GM21529 (cell line): Measurements from ENCODE around the gene DNAJC13.

Experiments used
- ATAC-seq: cut with Tn5 transposase; IDR thresholded peaks from one replicate; pipeline ENCODE4 v1.9.1; 2021; ENCODE audit not compliant: unreplicated experiment

DNAJC13 gene

DNA sequence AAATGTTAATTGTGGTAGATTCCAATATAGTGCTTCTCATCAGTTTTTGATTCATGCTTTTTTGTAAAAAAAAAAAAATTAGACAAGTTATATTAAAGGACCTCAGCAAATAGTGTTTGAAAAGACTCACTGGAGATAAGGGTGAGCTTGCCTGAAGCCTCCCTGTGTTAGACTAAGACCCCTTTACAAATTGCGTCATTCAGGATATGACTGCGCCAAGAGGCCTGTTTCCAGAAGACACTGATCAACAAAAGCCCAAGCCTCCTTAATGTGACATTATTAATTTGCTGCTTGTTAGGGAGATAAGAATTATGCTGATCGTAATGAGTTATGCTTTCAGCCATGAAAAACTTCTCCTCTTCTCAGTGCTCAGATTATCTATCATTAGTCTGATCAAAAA lies 13.0 kb upstream of the DNAJC13 start:
- ATAC-seq, result no peak

DNA sequence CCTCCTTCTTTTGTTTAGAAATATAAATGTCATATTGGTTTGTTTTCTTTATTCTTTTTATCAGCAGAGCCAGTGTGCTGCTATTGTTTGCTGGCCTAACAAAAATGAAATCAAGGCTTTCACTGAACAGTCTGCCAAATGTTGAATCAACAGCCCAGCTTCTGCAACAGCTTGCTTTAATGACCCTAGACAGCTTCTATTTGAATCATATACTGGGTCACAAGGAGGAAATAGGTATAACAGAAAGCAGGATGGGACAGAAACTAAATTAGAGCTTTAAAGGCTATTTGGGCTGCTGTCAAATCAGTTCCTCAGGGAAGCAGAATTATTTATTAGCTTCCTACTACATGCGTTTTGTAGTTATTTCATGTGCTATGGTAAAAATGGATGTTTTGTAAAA lies 12.1 kb upstream of the DNAJC13 start:
- ATAC-seq, result no peak

DNA sequence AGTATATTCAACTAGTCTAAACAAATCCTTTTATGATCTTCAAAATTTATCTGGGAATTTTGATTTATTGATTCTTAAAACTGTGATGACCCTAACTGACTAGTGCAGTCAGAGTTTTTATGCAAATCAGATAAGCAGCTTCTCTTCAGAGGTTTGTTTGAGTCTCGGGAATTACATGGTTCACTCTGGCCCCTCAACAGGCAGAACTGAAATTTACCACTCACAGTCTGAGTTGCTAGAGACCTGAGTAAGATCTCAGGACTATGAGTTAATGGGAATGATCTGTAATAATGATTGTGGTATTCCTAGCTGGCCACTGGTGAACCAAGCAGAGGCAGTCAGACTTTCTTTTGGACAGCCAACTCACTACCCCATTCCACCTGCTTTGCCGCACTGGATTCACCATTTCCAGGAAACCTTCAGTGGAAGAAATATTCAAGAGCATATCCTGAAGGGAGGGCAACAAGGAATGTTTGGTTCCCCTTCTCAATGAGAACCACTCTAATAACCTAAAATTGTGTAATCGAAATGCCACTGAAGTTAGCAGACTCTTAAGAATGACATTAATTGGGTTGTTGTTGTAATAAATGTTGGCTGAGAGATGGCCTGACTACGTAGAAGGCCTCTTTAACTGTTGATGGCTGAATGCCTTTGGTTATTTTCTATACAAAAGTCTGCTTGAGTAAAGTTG lies 11.5 kb upstream of the DNAJC13 start:
- ATAC-seq, result no peak

DNA sequence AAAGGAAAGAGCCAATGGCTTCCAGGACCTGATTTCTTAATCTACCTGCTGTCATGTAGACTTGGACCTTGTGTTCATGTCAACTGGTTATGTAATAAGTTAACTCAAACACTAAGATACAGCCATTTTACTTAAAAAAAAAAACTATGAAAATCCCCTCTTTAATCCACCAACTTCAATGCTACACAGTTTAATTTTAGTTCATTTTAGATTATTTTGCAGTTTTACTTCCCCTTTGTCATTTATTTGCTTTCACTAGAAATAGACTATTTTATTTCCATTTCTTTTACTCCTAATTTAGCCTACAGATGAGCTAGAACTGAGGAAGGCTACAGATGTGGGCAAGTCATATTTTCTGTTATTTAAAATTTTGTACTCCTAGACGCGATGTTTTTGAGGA lies 10.7 kb upstream of the DNAJC13 start:
- ATAC-seq, result no peak

DNA sequence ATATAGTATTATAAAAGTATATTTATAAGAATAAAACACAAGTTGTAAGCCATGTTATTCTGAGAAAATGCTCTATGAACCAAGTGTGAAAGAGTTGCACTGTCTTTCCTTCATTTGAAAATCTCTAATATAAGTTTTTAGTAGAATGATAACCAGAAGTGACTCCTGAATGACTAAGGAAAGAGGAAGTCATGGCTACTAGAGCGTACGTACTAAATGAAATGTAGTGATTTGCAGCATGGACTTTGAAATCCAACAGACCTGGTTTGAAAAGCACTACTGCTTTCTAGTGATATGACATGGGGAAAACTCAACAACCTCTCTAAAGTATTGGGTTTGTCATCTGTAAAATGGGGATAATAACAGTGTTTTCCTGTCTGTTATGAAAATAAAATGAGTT lies 10.3 kb upstream of the DNAJC13 start:
- no peak for ATAC-seq

DNA sequence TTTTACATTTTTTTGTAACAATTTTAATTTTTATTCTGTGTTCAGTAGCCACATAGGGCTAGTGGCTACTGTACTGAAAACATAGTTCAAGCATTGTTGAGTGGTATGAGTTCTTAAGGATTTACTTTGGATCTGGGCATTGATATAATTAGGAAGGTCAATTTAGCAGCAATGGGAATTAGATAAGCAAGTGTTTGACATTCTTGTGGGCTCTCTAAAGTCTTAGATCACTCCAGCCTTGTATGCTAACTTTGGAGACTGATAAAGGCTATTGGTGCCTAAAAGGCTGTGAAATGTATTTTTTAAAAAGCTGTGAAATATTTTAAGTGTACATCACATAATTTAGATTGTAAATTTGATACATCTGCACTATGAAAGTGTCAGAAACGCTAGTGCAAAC lies 2.5 kb upstream of the DNAJC13 start:
- no peak for ATAC-seq

DNA sequence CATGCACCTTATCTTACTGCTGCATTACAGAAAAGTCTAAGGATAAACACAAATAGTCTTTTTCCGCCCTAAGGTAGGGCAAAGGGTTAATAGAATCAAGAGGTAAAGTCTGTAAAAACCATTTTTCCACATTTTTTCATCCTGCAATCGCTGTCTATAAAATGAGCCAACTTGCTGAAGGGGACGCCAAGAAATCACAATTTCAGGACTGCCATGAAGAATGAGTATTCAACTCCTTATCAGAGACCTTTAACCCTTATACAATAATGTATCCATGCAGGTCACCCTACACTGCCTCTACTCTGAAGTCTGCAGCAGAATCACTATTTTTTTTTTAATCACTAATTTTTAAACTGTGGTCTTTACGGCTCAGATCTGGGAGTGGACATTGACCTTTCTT lies 1.1 kb upstream of the DNAJC13 start:
- ATAC-seq, result no peak

DNA sequence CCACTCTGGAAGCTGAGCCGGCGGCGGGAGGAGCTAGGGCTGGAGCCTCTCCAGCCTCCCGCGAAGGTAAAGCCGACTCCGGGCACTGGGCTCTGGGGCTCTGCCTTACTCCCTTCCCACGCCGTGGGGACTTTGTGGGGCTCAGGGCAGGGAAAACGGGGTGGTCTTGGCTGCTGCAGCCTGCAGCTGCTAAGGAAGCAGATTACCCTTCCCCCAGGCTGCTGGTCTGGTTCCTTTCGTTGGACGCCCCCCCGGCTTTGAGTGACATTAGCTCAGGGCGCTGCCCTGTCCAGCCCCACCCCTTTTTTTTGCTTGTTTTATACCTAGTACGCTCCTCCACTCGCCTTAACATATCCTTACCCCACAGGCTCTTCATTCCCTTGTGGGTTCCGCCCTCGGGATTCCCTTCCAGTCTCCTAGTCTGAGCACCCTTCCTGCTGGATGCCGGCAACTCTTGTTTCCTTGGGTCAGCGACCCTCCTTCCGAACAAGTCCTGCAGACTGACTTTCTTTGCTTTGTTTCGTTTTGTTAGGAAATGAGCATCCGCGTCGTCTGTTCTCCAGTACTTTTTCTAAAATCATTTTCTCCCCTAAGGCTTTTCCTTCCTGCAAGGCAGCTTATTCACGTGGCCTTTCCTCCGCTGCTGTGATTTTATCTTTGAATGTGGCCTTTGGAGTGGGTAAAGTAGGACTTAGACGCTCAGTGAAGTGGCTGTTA lies 551 bp downstream of the DNAJC13 start:
- peak; percentile 49 for ATAC-seq

DNA sequence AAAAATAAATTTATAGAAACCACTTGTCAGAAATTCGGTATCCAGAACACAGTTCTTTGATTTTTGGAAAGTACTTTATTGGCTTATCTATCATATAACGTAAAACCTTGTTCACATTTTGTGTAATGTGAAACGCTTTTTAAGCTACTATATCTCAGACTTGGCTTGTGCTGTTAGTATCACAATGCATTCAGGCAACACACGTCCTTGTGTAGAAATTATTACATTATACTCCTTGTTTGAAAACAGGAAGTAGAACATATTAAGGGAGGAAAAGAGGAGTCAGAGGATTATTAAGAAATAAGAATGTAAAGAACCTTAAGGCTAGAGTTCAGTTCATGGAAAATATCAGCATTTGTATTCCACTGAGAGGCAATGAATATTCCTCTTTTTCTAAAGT lies 1.6 kb downstream of the DNAJC13 start:
- ATAC-seq, result no peak

DNA sequence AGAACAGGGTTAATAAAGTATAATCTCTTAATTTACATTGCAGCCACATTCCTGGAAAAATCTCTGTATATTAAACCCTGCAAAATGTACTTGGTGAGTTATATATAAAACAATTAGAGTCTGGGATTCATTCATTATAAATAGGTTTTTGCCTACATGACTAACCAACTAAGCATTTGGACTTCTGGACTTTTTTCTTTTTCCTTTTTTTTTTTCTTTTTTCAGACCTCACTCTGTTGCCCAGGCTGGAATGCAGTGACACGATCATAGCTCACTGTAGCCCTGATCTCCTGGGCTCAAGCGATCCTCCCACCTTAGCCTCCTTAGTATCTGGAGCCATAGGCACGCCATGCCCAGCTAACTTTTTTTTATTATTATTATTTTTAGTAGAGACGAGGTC lies 4.5 kb downstream of the DNAJC13 start:
- ATAC-seq, result no peak

DNA sequence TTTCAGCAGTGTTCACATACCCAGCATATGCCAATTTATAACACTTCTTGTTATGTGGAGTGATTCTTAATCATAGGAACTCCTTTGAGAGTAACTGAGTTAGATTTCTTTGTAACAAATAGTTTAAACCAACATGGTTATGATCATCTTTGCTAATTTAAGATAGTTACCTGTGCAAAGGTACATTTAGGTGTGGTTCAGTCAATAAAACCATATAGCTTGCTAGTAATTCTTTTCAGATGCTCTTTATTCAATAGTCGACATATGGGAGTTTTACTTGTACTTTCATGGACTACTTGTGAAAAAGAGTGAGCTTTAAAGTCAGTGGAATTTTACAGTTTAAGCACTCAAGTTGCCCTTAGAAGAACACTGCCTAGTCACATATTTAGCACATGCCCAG lies 5.2 kb downstream of the DNAJC13 start:
- no peak for ATAC-seq

DNA sequence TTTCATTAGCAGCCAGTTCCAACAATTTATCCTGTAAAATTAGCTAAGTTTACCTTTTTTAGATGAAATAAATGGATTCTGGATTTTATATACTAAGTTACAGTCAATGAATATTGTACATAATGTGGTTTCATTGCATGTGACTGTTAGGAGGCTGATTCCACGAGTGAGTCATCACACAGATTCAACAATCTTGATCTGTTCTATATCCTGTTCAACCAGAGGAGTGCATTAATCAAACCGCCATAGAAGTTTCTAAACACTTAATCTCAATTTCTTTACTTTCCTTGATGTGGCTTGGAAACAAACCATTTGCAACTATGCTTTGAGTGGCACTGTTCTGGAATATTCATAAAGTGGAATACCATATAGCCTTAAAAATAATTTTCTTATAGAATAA lies 15.3 kb downstream of the DNAJC13 start:
- no peak for ATAC-seq

DNA sequence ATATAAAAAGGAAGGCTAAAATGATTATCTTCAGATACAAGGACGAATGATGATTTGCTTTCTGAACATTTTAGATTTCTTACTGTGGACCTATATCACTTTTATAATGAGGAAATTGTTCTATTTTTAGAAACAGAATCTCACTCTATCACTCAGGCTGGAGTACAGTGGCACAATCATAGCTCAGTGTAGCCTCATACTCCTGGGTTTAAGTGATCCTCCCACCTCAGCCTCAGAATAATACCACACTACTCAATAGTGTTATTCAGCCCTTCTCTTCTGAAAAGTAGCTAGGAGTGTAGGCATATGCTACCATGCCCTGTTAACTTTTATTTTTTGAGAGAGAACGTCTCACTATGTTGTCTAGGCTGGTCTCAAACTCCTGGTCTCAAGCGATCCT lies 15.8 kb downstream of the DNAJC13 start:
- no peak for ATAC-seq

DNA sequence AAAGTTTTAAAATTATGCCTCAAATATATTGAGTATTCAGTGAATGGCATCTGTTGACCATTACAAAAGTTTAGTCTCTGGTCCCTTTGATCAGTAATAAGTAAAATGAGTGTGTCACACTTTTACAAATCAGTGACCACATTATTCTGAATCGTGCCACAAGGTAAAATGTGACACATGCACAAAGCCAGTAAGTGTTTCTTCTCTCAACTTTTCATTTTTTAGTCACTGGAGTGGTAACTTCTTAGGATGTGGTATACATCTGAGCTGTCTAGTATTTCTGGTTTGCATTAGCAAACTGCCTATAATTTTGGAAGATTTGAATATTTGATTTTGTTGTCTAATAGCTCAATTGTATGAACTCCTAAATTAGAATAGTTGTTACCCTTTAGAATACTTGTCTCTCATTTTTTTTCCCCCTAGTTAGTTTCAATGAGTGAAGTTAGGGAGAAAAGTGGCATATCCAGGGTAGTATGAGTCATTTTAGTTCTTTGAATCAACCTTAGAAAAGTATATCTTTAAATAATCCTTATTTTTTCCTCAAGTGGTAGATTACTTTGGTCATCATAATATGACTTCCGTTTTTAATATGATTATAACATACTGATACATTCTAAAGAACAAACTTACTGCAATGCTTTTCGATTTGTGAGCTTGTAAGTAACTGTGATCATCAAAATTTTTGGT lies 18.1 kb downstream of the DNAJC13 start:
- ATAC-seq, result no peak

DNA sequence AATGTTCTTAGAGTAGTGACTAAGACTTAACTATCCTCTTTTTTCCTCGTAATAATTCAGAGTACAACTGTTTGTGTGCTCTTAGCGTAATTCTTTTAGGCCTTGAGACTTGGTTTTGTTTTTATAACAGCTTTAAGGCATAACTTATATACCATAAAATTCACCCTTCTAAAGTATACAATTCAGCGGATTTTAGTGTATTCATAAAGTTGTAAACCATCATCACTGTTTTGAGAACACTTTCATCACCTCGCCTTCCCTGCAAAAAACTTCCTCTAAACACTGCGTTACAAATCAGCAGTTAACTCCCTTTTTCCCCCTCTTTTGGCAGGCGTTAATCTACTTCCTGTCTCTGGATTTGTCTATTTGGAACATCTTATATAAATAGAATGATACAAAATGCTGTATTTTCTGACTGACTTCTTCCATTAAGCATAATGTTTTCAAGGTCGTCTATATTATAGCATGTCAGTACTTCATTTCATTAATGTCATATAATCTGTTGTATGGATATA lies 18.7 kb downstream of the DNAJC13 start:
- ATAC-seq, result no peak

DNA sequence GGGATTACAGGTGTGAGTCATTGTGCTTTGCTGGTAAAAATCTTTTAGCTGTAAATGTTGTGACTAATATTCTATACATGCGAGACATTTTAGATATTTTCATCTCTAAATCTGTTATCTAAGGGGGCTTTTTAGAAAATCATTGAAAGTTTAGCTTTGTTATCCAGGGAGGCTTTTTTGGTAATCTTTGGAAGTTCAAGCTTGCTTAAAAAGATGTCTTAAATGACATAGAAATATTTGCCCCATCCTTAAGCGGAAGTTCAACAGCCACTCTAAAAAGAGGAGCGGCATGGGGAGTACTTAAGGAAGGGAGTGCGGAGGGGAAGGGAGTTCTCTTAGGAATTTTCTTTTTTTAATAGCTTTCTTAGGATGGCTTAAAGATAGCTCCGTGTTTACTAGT lies 26.1 kb downstream of the DNAJC13 start:
- no peak for ATAC-seq

DNA sequence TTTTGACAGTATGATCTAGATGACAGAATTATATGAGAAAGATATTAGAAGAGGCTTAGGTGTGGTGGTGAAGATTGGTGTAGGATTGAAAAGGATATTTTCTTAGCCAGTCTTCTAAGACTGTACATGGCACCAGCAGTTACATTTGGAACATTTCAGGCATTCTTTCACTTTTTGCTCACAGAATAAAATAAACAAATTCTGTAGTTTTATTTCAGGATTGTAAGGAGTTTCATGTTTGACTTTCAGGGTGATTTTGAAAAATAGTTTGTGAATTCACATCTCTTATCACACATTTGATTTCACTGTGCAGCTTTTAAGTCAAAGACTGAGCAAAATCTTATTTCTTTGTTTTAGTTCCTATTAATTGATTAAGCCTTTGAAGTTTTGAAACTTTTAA lies 27.1 kb downstream of the DNAJC13 start:
- no peak for ATAC-seq

DNA sequence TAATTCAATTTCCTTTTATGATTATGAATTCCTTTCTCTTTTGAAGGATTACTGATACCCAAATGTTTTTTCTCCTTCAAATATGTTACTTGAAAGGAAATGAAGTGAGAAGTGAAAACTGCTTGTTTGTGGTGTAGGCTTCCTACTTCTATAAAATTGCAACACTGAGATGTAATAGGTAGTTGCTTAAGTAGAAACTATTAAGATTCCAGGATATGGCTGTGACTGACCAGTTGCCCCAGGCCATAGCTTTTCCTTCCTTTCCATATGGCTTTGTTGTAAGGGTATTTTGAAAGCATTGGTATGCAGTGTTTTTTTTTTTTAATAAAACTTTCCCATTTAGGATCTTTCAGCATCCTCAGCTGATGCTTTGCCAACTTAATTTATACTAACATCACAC lies 28.5 kb downstream of the DNAJC13 start:
- peak; percentile 57 for ATAC-seq

DNA sequence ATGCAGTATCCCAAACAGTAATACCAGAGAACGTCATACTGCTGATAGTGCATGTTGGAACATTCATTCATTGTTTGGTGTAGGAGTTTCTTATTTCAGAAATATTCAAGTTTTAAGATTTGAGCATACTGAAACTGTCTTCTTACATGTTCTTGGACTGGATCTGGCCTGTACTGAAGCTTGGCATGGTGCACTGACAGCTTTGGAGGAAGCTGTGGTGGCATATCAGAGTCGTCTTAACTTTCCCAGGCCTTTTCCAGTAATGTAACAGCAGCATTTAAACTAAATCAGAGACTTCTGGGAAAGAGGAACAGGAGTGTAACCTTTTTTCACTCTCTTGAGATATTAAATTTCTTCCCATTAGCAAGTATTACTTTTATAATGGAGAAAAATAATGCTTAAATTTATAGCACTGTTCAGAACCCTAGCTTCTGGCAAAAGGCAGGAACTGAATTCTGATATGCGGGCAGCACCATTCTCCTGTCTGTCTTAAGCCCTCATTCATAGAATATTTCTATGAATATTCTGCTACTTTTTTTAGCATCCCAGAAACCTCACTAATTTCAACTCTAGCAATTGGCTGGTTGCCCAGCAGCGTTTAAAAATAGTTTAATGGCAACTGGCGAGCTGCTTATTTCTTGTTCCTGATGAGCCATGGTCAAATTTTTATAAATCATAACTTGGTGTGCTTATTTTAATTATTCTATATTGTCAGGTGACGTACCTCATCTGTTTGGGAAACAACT lies 31.1 kb downstream of the DNAJC13 start:
- no peak for ATAC-seq

DNA sequence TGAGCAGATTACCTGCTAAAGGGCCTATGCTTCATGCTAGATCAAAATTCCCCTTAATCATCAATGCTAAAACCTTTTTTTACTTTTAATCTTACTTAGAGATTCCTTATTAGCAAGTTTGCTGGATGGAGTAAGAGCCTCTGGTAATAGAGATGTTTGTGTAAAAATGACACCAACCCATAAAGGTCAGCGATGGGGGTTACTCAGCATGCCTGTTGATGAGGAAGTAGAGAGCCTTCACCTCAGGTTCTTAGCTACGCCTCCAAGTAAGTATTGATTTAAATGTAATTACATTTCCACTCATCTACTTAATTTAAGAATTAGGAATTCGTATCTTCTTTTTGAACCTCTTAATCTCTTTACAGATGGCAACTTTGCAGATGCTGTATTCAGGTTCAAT lies 38.8 kb downstream of the DNAJC13 start:
- no peak for ATAC-seq

DNA sequence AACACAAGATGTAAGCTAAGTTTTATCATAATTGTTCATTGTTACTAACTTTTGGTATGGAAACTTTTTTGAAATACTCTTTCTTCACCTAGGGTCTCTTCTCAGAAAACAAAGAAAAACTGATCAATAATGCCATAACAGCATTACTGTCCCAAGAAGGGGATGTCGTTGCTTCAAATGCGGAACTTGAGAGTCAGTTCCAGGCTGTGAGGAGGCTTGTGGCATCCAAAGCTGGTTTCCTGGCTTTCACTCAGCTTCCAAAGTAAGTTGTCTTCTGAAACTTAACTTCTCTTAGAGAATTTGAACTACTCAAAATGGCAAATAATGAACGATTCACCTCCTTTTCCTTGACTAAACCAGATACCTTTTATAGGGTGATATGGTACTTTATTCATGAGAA lies 39.3 kb downstream of the DNAJC13 start:
- ATAC-seq, result no peak
